Measurements from ENCODE around the gene FASTKD3.

FASTKD3 gene

GRCh38 chr5:7881816-7882215, 13.0 kb upstream of the FASTKD3 start:
- DNase-seq (ENCODE audit: low read depth, low spot score) = no peak

DNA sequence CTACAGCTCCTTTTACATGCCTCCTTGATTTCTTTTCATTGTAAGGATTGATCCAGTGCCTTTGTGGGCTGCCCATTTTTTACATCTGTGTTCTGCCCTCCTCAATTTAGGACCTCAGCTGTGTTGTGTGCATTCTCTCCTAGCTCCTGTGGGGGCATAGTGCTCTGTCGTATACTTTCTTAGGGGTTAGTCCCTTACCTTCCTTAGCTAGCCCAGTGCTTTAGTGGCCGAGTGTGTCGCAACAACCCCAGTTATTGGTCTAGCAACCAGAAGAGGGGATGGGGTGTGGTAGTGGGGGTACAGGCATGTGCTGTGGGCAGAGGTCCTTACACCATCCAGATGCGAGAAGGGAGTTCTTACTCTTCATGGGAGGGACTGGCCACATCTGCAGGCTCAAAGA, 12.3 kb upstream of the FASTKD3 start:
- no peak for DNase-seq (ENCODE audit: low read depth, low spot score)

GRCh38 chr5:7878381-7878873, 9.6 kb upstream of the FASTKD3 start:
- no peak for DNase-seq (ENCODE audit: low read depth, low spot score)

GRCh38 chr5:7877851-7878250, 9.0 kb upstream of the FASTKD3 start:
- DNase-seq (ENCODE audit: low read depth, low spot score) = no peak

- no peak for DNase-seq (ENCODE audit: low read depth, low spot score)
Observed at GRCh38 chr5:7876867-7877266, 8.0 kb upstream of the FASTKD3 start.

- no peak for DNase-seq (ENCODE audit: low read depth, low spot score)
Observed at GRCh38 chr5:7875151-7875550, 6.3 kb upstream of the FASTKD3 start.

GRCh38 chr5:7874639-7875038, 5.8 kb upstream of the FASTKD3 start:
- no peak for DNase-seq (ENCODE audit: low read depth, low spot score)

DNA sequence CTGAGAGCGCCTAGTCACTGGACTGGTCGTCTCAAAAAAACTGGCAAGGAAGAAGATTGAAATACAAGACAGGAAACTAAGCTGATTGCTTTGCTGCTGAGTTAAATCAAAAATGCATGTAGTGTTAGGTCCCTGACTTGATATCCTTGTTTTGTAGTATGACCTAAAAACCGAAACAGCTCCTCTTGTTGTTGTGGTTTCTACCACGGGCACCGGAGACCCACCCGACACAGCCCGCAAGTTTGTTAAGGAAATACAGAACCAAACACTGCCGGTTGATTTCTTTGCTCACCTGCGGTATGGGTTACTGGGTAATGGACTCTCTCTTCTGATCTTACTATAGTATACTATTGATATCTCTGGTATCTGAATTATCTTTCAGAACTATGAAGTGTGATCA, 4.4 kb upstream of the FASTKD3 start:
- DNase-seq (ENCODE audit: low read depth, low spot score) = no peak

DNA sequence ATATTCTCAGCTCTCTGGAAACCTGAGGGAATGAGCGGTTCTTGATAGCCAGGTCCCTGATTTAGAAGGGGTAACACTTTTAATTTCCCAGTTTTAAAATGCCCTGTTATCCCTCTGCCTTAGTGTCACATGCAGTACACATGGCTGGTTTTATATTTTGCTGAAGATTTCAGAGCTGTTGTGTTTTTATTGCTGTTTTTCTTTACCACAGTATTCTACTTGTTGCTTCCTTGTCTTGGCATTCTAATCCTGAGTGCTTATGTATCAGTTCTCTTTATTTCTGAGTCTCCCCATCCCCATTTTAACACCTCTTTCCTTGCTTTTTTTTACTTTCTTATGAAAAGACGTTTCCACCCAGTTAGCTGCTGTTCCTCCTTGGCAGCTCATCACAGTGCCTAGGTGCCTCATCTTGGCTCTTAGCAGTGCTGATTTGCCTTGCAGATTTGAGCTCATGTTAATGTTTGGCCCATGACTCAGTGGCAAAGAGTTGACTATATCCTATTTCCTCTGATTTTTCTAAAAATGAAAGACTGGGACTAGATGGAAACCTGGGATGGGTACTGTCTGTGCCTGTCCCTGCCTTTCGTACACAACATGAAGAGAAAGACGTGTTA, 3.8 kb upstream of the FASTKD3 start:
- no peak for DNase-seq (ENCODE audit: low read depth, low spot score)

GRCh38 chr5:7871653-7872052, 2.8 kb upstream of the FASTKD3 start:
- no peak for DNase-seq (ENCODE audit: low read depth, low spot score)

GRCh38 chr5:7869474-7870136, 774 bp upstream of the FASTKD3 start:
- no peak for DNase-seq (ENCODE audit: low read depth, low spot score)

DNA sequence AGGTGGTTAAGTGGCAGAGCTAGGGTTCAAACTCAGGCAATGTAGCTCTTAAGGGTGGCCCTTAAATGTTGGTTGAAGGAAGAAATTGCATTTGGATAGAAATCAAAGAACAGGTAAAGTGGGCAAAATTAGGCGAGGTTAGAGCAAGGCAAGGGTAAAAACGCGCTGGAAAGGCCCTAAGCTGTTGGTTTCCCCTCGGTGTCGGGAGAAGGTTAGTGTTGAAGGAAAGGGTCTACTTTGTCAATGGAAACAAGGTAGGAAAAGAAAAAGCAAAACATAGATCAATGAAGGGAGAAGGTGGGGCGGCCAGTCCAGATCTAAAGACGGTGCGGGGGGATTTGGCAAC, 431 bp downstream of the FASTKD3 start:
- no peak for DNase-seq (ENCODE audit: low read depth, low spot score)

- no peak for DNase-seq (ENCODE audit: low read depth, low spot score)
Observed at GRCh38 chr5:7867260-7867659, 1.6 kb downstream of the FASTKD3 start.

DNA sequence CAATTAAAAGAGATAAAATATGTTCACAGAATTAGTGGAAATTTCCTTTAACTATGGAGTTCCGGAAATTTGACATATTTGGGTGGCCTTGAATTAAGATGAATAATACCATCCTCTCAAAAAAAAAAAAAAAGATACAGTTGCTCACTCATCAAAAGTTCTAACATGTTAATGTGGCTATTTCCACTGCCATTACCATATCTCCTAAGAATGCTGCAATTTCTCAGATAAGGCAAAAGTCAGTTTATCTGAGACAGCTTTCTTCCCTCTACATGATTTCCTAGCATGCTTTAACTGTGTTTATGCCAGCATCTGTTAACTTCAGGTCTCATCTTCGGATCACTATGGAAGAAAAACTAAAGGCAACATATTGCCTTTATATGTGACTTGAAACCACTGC, 2.6 kb downstream of the FASTKD3 start:
- DNase-seq (ENCODE audit: low read depth, low spot score) = no peak

DNA sequence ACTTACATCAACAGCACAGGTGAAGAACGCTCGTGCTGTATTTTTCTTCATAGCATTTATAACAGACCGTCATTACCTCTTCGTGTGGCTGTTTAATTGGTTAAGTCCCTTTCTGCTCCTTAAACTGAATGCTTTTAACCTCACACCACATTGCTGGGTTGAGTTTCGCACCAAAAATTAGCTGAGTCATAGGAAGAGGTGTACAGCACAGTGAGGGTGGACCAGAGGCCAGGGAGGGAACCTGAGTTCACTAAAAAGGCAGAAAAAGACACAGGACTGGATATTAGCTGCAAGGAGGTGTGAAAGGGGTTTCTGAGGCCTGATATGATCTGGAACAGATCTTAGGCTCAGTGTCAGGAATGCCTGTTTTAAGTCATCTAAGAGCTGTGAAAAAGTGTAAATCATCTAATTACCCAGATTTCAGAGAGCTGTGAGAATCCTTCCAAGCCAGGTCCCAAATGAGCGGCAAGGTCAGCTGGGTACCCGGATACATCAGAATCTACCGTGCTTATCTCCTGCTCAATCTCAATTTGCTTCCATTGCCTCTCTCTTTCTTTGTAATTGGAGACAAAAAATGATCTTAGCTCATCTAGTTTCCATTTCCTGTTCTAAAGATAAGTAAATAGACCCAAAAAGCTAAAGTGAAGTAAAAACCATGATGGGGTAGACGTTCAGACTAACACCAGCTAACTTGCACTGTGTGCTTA, 10.8 kb downstream of the FASTKD3 start:
- no peak for DNase-seq (ENCODE audit: low read depth, low spot score)

GRCh38 chr5:7857361-7857760, 11.5 kb downstream of the FASTKD3 start:
- DNase-seq (ENCODE audit: low read depth, low spot score) = no peak

DNA sequence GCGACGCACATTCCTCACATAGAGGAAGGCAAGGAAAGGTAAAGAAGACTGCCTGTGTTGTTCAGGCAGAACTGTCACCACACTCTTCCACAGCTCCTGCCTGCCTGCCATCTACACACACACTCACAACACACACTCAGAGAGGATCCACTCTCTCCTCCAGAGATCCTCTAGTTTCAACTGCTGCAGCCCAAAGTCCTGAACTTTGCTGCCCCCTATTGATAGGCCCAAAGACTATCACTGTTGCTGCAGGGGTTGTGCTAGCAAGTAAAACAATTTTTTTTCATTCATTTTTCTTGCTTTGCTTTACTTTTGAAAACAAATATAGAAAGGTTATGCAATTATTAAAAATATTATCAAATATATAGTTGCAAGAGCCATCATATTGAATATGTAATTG, 12.0 kb downstream of the FASTKD3 start:
- no peak for DNase-seq (ENCODE audit: low read depth, low spot score)

DNA sequence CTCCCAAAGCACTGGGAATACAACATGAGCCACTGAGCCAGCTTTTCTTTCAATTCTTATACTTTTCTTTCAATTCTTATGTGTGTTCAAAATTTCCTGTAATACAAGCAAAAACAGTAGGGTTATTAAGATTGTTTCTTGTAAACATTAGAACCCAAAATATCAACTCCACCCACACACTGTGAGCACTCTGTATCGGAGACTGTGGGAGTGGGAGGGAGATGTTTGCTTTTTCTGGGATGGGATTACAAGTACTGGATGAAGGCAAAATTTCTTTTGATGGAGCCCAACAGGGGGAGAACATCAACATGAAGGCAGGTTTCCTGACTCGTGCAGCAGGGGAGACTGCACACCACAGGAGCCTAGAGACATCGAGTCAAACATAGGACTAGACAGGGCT, 13.2 kb downstream of the FASTKD3 start:
- no peak for DNase-seq (ENCODE audit: low read depth, low spot score)

DNA sequence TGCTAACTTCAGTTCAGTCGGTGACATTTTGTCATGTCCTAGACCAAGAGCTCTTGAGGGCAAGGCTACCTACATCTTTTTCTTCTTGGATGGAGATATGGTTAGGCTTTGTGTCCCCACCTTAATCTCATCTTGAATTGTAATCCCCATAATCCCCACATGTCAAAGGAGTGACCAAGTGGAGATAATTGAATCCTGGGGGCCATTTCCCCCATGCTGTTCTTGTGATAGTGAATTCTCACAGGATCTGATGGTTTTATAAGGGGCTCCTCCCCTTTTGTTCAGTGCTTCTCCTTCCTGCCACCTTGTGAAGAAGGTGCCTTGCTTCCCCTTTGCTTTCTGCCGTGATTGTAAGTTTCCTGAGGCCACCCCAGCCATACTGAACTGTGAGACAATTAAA, 15.8 kb downstream of the FASTKD3 start:
- no peak for DNase-seq (ENCODE audit: low read depth, low spot score)

GRCh38 chr5:7852542-7852941, 16.3 kb downstream of the FASTKD3 start:
- no peak for DNase-seq (ENCODE audit: low read depth, low spot score)

DNA sequence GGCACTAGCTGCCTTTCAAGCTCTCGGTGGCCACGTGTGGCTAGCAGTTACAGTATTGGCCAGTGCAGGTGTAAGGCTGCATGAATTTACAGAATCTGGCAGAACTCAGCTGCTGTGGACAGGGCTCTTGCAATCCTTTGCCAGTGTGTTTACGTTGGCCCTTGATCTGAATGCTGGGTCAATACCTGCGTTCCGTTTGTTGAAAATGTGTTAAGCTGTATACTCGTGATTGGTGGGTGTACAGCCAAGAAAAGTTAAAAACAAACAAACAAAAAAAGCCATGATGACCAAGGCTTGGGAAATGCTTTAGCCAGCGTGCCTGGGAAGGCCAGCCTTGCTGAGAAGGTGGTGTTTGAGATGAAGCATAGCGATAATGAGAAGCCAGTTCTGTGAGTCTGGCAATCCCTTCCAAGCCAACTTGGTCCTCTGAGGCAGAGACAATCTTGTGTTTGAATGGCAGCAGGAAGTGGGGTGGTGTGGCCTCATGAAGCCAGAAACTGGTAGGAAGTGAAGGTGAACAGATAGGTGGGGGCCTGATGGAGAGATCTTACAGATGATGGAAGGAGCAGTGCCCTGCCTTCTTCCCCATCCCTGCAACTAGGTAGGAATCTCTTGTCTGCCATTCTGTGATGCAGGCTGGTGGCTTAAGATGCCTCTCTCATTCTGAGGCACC, 17.1 kb downstream of the FASTKD3 start:
- DNase-seq (ENCODE audit: low read depth, low spot score) = no peak

- no peak for DNase-seq (ENCODE audit: low read depth, low spot score)
Observed at GRCh38 chr5:7851240-7851592, 17.6 kb downstream of the FASTKD3 start.
